ENCODE measurements around the gene NARF.

Gene NARF

DNA sequence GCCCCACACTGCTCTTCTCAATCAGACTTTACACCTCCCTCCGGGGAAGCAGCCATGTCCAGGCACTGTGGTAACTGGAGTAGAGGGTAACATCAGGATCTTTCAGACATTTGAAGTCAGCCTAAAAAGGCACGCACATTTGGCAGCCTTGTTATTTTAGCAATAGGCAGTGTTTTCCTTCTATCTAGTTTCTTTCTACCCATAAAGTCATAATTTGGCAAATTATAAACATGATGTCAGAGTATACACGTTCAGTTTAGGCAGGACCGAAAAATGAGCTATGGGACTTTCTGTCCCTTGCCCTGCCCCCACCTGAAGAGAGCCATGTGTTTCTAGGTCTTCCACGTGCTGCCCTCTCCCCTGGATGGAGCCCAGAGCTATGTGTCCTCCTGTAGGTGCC, 21.1 kb downstream of the NARF start:
- DNase-seq: no peak

DNA sequence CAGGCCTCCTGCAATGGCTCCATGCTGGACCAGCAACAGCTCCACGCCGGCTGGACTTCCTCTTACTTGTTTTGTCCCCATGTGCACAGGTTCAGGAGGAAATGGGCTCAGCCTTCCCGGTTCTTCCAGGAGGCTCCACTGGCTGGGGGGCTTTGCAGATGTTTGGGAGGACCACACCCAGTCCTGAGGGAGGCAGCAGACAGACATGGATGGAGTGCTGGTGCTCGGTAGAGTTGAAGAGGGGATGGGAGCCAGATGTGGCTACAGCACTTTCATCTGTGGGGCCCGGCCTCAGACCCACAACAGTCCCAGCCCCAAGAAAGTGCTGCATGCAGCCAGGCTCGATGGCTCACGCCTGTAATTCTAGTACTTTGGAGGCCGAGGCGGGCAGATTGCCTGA, 21.8 kb downstream of the NARF start:
- DNase-seq: no peak

DNA sequence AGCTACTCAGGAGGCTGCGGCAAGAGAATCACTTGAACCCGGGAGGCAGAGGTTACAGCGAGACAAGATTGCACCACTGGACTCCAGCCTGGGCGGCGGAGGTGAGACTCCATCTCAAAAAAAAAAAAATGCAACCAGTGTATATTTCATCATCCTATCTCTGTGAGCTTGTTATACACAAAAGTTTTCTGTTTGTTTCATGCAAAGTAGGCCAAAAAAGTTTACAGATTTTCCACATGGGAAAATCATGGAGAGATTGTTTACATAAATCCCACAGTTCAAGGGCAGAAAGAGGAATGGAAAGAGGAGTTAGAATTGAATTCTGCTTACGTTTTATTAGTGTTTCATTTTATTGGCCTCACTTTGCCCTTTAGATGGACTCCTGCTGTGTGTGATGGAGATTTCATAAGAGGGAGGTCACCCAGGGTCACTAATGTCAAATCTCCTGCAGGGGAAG, 24.7 kb downstream of the NARF start:
- no peak for DNase-seq

DNA sequence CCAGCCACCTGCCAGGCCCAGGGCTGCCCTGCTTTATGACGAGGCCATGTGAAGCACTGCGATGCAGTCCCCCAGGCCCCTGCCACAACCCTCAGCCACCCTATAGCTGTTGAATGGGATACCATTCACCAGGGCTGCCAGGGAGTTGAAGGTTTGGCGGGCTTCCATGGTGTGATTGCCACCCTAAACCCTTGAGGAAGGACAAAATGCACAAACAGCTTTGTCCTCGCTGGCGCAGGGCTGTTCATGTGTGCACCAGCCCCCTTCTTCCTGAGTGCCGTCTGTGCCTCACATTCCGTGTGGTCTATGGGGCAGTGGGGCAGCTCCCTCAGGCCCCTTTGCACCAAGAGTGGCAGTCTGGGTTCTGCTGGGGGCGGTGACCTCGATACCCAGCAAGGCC, 25.3 kb downstream of the NARF start:
- no peak for DNase-seq

DNA sequence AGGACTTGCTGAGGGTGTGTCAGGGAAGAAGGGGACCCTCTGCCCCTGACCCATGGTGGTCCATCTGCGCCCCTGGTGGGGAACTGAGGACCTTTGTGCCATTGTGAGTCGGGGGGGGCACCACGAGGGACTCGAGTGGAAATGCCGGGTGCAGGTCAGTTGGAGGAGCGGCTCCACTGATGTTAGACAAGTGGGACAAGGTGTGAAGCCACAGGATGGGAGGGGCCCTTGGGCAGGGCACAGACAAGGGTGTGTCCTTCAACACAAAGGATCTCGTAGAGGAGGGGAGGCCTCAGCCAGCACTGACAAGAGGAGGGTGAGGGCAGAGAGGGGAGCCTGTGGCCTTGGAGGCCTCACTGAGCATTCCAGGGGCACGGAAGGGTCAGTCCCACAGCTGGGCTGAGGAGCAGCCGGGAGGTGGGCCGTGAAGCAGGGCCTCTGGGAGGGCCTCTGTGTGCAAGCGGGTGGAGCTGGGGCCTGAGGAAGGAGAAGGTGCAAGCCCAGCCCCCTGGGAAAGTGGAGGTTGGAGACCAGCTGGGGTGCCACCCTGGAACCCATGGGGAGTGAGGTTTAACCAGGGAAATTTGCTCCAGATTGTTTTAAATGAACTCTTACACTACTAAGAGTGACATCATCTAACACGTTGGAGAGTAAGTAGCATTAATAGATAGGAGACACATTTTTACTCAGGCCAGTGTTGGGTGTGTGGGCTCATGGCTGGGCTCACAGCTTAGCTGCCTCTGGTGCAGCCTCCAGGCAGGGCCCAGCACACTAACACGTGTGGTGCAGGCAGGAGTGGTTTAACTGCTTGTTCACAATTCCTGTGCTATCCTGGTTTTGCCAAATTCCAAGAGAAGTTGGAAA, 27.9 kb downstream of the NARF start:
- DNase-seq: no peak

DNA sequence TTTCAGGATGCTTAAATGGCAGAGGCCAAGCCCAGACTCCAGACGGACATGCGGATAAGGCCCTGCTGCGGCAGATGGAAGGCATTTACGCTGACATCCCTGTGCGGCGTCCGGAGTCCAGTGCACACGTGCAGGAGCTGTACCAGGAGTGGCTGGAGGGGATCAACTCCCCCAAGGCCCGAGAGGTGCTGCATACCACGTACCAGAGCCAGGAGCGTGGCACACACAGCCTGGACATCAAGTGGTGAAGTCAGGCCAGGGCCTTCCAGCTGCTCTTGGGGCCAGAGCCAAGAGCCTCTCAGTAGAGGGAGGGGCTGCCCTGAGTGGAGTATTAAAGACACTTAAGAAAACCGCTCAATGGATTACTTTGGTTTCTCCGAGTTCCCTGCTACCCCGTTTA, 29.4 kb downstream of the NARF start:
- DNase-seq: no peak

DNA sequence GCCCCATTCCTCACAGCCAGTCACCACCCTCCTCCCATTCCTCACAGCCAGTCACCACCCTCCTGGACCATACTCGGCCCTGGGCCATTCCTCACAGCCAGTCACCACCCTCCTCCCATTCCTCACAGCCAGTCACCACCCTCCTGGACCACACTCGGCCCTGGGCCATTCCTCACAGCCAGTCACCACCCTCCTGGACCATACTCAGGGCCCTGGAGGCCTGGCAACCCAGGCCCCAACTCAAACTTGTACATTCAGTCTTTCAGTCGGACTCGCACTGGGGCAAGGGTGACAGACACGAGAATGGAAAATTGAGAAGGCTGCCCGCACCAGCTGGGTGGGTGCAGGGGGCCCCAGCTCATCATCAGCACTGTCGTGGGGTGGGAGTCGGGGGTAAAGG, 30.6 kb downstream of the NARF start:
- no peak for DNase-seq

DNA sequence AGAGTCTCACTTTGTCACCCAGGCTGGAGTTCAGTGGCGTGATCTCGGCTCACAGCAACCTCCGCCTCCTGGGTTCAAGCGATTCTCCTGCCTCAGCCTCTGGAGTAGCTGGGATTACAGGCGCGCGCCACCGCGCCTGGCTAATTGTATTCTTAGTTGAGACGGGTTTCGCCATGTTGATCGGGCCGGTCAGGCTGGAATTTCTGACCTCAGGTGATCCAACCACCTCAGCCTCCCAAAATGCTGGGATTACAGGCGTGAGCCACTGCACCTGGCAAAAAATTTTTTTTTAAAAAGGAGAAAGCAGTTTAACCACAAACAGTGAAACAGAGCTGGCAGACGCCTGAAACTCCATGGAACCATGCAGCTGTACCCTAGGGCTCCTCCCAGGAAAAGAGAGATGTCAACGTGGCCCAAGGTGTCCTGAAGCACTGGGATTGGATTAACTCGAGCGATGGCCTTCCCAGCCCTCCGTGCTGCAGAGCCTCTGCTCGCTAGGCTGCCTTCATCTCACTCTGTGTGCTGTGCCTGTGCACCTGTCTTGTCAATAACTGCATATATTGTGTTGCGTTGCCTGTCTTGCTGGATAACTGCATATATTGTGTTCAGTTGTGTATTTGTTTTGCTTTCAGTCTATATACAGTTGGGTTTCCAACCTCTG, 31.4 kb downstream of the NARF start:
- no peak for DNase-seq

DNA sequence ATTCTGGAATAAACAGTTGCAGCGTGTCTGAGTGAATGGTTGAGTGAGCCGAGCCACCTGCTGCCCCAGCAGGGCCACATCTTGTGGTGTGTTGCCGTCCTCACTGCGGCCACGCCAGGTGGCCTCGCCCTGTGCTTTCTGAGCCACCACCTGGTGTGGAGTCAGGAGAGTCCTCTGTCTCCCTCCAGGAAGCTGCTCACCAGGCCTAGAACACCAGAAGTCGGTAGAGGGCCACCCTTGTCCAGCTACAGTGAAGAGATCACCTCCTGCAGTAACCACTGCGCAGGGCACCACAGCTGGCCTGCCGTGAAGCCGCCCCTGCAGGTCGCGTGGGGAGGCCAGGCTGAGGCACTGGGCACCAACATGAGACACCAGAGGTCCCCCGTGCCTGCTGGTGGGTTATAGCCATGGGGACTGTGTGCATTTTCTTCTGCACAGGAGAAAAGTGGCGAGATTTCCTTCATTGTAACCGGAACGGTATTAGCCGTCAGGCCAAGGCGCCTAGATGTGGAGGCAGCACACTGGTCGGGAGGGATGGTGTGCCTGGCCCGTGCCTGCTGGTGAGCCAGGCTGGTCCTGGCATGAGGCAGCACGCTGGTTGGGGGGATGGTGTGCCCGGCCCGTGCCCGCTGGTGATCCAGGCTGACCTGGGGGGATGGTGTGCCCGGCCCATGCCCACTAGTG, 32.1 kb downstream of the NARF start:
- no peak for DNase-seq

DNA sequence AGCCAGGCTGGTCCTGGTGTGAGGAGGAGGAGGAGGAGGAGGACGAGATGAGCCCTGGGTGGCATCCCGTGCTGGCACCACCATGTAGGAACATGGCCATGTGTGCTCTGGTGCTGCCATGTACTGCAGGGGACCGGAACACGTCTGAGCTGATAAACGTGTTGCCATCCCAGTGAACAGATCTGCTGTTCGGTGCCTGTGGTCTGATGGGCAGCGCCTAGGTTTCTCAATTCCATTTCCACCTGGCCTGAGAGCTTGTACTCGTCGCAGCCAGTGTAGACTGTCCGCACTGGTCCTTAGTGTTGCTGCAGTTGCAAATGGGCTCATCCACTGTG, 32.6 kb downstream of the NARF start:
- DNase-seq: no peak

DNA sequence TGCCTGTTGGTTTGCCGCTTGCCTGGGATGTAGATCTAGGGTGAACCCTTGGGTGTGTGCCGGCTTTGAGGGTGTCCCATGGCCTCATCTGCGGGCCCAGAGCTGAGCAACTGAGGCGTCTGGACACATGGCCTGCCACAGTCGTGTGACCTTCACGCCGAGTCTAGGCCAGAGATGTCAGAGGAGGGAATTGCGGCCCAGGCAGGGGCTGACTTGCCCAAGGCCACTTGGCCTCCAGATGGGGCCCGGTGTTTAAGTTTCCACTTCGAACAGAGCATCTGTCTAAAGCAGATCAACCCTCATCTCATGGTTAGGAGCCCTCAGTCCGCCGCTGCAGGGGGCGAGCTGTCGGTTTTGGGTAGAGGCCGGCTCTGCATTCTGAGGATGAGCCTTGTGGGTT, 33.0 kb downstream of the NARF start:
- no peak for DNase-seq

DNA sequence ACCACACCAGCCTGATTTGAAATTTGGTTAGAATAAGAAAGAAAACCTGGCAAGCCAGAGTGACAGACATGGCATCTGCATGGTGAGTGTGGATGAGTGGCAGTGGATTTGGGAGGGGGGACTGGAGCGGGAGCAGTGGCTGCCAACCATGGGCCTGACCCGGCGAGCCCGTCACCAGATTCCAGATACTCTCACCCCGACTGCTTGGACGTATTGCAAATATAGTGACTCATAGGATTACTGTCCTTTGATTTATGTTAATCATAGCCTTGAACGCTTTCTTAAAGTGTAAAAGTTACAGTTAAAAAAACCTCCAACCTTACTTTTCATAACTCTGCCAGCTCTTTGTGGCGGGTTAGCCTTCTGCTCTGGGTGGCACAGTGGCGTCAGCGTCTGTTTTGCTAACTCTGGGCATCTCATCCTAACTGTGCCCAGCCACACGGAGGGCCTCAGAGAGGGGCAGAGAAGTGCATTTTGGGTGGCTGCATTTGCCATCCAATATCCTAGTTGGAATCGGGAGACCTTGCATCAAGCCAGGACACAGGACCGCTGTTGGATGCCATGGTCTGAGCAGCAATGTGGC, 34.2 kb downstream of the NARF start:
- no peak for DNase-seq

DNA sequence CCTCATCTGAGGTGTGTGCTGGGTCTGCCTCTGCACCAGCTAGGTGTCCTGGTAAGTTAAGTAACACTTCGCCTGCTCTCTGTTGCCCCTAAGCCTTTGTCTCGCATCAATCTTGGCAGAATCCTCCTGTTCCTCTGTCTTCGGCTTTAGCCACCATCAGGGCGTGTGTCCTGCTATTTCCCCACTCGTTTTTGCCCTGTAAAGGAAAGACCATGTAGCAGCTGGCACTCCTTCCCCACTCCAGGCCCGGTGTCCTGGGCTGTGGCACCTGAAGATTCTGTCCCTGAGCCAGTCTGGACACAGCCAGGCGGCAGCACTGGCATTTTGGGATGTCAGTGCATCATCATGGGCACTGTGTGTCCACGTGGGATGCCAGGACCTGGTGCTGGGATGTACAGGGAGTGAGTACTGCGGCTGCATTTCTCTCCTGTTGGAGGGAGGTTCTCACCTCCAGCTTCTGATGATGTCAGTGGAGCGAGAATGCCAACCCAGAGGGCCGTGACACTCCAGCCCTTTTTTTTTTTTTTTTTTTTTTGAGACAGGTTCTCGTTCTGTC, 34.8 kb downstream of the NARF start:
- DNase-seq: no peak

DNA sequence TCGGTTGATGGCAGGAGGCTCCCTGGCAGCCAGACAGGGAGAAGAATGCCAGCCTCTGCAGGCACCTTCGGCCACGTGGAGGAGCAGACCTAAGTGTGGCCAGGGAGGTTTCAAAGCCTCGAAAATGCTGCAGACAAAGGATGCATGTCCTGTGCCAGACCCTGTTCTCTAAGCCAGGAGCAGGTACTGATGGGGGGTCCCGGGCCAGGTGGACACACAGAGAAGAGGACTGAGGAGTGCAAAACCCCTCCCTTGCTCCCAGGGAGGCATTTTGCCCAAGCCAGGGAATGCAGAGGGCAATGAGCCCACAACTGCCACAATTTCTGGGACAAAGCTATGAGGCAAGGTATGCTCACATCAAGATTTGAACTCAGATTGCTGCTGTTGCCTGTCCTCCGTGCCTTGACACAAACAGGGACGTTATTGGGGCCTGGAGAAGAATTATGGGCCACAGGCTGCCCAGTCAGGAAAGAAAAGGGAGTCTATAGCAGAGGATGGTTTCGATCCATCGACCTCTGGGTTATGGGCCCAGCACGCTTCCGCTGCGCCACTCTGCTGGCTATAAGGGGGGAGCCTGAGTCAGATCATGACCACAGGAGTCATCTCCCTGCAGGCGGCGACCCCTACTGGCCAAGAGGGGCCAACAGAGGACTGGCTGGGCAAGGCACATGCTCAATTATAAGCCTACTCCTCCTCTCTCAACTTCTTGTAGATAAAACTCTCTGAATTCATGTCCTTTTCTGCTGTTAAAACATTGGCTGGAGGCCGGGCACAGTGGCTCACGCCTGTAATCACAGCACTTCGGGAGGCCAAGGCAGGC, 35.9 kb downstream of the NARF start:
- DNase-seq: peak; percentile 59

DNA sequence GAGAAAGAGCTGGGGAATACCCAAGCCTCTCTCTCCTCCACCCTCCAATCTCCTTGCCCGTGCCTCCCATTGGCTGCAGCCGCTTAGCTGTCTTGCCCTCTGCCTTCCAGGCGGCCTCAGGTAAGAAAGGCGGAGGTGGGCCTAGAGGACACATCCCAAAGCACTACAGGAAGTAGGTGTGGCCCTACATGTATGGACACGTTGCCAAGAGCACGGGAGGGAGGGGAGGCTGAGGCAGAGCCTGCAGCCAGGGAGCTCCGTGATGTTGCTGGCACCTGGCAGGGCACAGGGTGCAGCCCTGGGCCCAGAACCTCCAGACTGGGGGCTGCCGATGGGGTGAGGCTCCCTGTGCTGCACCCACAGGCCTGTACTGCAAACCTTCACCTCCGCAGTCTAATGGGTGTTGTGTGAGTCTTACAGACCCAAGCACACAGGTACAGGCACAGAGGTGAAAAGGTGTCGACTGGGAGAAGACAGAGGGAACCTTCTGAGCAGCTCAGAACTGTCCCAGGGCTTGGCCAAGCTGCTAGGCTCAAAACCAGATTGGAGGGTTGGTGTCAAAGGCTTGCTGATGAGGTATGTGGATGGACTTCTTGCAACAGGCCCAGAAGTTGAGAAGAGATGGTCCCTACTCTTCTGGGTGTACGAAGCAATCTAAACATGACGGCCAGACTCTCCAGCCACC, 37.4 kb downstream of the NARF start:
- DNase-seq: peak; percentile 60

DNA sequence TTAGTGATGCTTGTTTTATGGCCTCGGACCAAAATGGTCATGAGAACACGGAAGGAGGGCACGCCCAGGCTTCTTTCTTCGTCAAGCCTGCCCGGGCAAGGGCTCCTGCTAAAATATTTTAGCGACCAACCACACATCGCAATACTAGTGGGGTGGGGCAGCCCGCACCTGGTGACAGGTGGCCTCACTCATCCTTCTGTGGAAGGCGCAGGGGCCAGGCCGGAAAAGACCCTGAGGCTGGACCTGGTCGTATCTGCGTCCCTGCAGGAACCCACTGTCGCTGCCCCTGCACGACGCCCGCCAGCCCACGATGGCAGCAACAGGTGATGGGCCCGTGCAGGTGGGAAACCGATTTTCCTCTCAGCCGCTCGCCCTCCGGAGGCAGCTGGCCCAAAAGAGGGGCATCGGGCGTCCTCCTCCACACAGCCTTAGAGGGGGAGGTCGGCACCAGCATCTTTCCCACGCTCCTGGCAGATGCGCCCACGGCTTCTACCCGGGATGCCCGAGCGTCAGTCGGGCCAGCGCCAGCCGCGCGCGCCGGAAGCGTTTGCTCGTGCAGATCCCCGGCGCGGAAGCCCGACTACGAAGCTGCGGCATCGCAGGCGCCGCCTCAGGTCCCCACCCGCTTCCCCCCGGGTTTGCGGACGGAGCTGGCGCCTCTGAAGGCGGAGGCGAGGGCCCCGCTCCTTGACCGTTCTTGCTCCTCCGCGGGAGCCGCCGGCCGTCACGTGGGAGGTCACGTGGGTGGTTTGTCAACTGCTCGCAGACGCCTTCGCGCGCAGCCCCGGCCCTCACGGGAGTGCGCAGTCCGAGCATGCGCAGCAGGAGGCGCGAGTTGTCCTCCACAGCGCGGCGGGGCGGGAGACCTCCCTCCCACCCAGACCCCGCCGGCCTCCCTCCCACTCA, 38.2 kb downstream of the NARF start:
- peak; percentile 33 for DNase-seq

DNA sequence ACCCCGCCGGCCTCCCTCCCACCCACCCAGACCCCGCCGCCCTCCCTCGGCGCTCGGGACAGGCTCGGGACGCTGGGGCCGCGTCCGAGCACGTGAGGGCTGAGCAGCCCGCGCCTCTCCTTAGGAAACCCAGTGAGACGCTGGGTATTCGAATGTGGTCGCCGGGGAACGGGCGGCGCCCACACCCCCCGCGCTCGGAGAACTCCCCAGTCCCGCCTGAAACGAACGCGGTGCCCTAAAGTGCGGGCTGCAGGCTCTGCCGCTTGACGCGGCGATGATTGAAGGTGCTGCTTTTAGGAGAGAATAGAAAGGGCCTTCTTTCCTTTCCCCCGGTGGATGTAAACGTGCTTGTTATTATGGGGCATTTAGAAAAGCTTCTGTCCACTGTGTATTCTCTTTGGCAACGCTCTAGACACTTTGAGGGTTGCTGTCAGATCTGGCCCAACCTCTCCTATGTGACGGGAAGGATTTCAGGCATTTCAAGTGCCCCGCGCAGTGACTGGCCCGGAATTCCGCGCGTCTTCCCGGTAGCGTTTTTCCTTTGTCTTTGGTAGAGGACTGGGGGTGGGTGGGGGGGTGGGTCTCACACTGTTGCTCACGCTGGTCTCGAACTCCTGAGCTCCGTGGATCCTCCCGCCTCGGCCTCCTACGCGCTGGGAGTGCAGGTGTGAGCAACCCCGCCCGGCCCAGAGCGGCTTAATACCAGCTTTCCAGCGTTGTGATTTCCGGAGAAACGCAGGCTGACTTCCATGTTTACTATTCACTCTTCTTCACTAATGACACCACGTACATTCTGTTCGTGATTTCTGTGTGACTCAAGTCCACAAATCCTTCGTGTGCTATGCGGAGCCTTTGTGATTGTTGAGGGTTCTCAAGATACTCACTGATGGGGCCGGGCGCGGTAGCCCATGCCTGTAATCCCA, 39.2 kb downstream of the NARF start:
- DNase-seq: no peak

DNA sequence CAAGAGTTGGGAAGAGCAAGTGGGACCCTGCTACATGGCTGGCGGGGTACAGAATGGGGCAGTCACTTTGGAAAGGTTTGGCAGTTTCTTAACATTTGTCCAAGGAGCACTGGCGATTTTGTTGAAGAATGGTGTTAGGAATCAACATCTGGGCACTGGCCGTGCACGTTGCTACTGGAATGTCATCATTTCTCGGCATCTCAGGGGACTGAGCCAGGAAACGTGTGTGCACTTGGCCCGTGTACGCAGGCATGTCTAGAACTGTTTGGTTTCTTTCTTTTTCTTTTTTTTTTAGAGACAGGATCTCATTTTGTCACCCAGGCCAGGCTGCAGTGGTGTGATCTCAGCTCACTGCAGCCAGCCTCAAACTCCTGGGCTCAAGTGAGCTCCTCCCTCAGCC, 43.7 kb downstream of the NARF start:
- no peak for DNase-seq

DNA sequence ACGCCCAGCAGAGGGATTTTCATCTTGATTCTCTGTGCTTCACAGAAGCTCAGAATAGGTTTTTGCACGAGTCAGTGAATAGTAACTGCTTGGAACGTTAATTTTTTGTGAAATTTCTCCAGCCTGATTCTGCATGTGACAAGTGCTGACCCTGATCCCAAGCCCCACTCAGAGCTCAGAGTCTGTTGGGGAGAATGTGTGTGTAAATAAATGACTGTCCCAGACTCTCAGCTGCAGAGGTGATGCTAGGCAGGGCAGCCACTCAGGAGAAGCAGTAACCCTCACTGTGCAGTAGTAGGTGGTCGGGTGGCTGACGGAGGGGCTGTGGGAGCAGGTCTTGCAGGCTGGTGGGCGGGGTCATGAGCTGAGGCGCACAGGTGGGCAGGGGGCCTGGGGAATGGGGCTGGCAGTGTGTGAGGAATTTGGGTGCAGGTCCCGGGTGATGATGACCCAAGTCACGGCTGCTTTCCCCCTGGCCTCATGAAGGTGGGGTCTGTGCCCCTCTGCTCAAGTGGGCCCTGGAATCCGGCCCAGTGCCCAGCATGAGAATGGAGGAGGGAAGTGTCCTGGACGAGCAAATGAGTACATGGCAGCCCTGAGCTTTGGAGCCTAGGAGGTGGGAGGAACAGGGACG, 44.7 kb downstream of the NARF start:
- DNase-seq: no peak

All from NCI-H2029 treated with DMSO at 0.1 percent for 48 hours (cell line).